HCT116 (cell line): Measurements from ENCODE around the gene TTBK1. TPM values are rescaled to one million over a fixed set of nuclear protein-coding genes. Genes with fewer than 3 reads are reported as not detected.

Source experiments
- ATAC-seq: fragments of 200-7000 bp; cut with Tn5 transposase; 2 replicates; pipeline ENCODE4 v1.9.1; 2020; ENCODE audit warnings: mild to moderate bottlenecking, moderate library complexity
- BruUV-seq: library from RNA; stranded (reverse); fragments of 400-500 nt; replicated peaks from 2 replicates; lab custom pipeline; 2021; lab: Mats Ljungman, UMichigan
- CTCF ChIA-PET: fragments of 300-600 bp; sonication (Branson Sonifier 250); formaldehyde crosslinking; loops from one replicate; lab custom pipeline; 2021; ENCODE audit warnings: antibody characterized with exemption; lab: Charles Lee
- POLR2A ChIA-PET: fragments of 300-600, 350-600 bp; sonication (Branson Sonifier 250); formaldehyde crosslinking; loops from one replicate; lab custom pipeline; 2021; ENCODE audit warnings: antibody characterized with exemption; lab: Charles Lee
- RAD21 ChIA-PET, 2 experiments: fragments of 300-600 bp; sonication (Branson Sonifier 250); formaldehyde crosslinking; loops; one replicate each; lab custom pipeline; 2023; ENCODE audit warnings: low total read pairs in 2 of 2; ENCODE audit not compliant: uncharacterized antibody in 2 of 2, unreplicated experiment in 2 of 2, low non-redundant PET in 1 of 2; lab: Charles Lee
- DNase-seq: peaks from one replicate; pipeline ENCODE4 v3.0.0-alpha.2; 2010; ENCODE audit warnings: low read depth, low spot score
- H2AFZ ChIP-seq: fragments of 200-600 bp; shearing (Covaris generic), sonication (generic); 2 replicates; pipeline ENCODE4 v1.6.1; 2017; ENCODE audit warnings: low read depth, mixed run types, mixed read lengths, antibody characterized with exemption, low read length; ENCODE audit not compliant: poor library complexity, severe bottlenecking
- H3K27ac ChIP-seq: 2 replicates; pipeline ENCODE4 v1.5.1; 2012; ENCODE audit warnings: low read depth, low read length
- H3K27me3 ChIP-seq: fragments of 200-600 bp; sonication (generic); 2 replicates; pipeline ENCODE4 v1.6.1; 2016; ENCODE audit warnings: mixed run types, low read length, mixed read lengths; ENCODE audit not compliant: insufficient read depth
- H3K36me3 ChIP-seq, 2 experiments: fragments of 200-500 bp in 1 of 2; fragments of 200-600 bp in 1 of 2; sonication (Bioruptor generic) in 1 of 2; sonication (generic) in 1 of 2; 2 replicates each; pipeline versions ENCODE4 v1.5.1 to v1.6.1; 2014 to 2016; ENCODE audit warnings: low read length in 2 of 2, inconsistent platforms in 1 of 2, mixed read lengths in 1 of 2, mixed run types in 1 of 2; ENCODE audit not compliant: insufficient read depth in 2 of 2, control insufficient read depth in 1 of 2
- H3K4me1 ChIP-seq, 2 experiments: fragments of 200-600 bp in 1 of 2; sonication (generic) in 1 of 2; 2 replicates each; pipeline versions ENCODE4 v1.5.1 to v1.6.1; 2012 to 2017; ENCODE audit warnings: low read length in 2 of 2, inconsistent platforms in 1 of 2, mild to moderate bottlenecking in 1 of 2, mixed read lengths in 1 of 2, mixed run types in 1 of 2, moderate library complexity in 1 of 2; ENCODE audit not compliant: insufficient read depth in 2 of 2, control insufficient read depth in 1 of 2
- H3K4me2 ChIP-seq: fragments of 200-600 bp; sonication (generic); 2 replicates; pipeline ENCODE4 v1.6.1; 2017; ENCODE audit warnings: mixed run types, low read length, mixed read lengths
- H3K4me3 ChIP-seq, 2 experiments: fragments of 200-600 bp in 1 of 2; sonication (generic) in 1 of 2; replicated peaks in 1 of 2; 2 replicates each; pipeline ENCODE4 v1.5.1; 2011 to 2016; ENCODE audit warnings: low read length in 2 of 2, control low read depth in 1 of 2, low read depth in 1 of 2, mild to moderate bottlenecking in 1 of 2, mixed read lengths in 1 of 2, mixed run types in 1 of 2
- H3K79me2 ChIP-seq: fragments of 200-600 bp; sonication (generic); 2 replicates; pipeline ENCODE4 v1.6.1; 2017; ENCODE audit warnings: mild to moderate bottlenecking, mixed run types, low read length, moderate library complexity, mixed read lengths; ENCODE audit not compliant: insufficient read depth
- H3K9ac ChIP-seq: fragments of 200-600 bp; sonication (generic); 2 replicates; pipeline ENCODE4 v1.6.1; 2016; ENCODE audit warnings: low read length, mixed read lengths
- H3K9me2 ChIP-seq: fragments of 200-600 bp; sonication (generic), shearing (Covaris generic); 2 replicates; pipeline ENCODE4 v1.6.1; 2017; ENCODE audit warnings: mixed run types, mild to moderate bottlenecking, moderate library complexity; ENCODE audit not compliant: insufficient read depth
- H3K9me3 ChIP-seq, 2 experiments: fragments of 200-500 bp in 1 of 2; fragments of 200-600 bp in 1 of 2; sonication (Bioruptor generic) in 1 of 2; sonication (generic) in 1 of 2; 2 replicates each; pipeline ENCODE4 v1.6.1; 2014 to 2017; ENCODE audit warnings: low read length in 2 of 2, mixed read lengths in 2 of 2, inconsistent platforms in 1 of 2, low read depth in 1 of 2, mild to moderate bottlenecking in 1 of 2, mixed run types in 1 of 2, moderate library complexity in 1 of 2; ENCODE audit not compliant: control insufficient read depth in 1 of 2, insufficient read depth in 1 of 2
- H4K20me1 ChIP-seq: fragments of 200-600 bp; sonication (generic), shearing (Covaris generic); 2 replicates; pipeline ENCODE4 v1.6.1; 2017; ENCODE audit warnings: mixed run types, mild to moderate bottlenecking, moderate library complexity; ENCODE audit not compliant: insufficient read depth
- CBX3 ChIP-seq: IDR thresholded peaks from 2 replicates; pipeline ENCODE4 v1.6.1; 2012; ENCODE audit warnings: low read depth
- CEBPB ChIP-seq: IDR thresholded peaks from 2 replicates; pipeline ENCODE4 v1.6.1; 2012; ENCODE audit warnings: low read depth
- EGR1 ChIP-seq: IDR thresholded peaks from 2 replicates; pipeline ENCODE4 v1.6.1; 2012; ENCODE audit warnings: low read depth
- EZH2 ChIP-seq: fragments of 200-600 bp; sonication (generic); IDR thresholded peaks from 2 replicates; pipeline ENCODE4 v1.6.1; 2017; ENCODE audit warnings: antibody characterized with exemption, mixed run types
- EZH2phosphoT487 ChIP-seq: fragments of 200-600 bp; IDR thresholded peaks from 2 replicates; pipeline ENCODE4 v1.6.1; 2018; ENCODE audit warnings: antibody characterized with exemption, borderline replicate concordance
- POLR2A ChIP-seq: IDR thresholded peaks from 2 replicates; pipeline ENCODE4 v1.7.0; 2011; ENCODE audit warnings: borderline replicate concordance; ENCODE audit not compliant: insufficient read depth, insufficient read length; ENCODE audit errors: extremely low read depth
- POLR2AphosphoS5 ChIP-seq: IDR thresholded peaks from 2 replicates; pipeline ENCODE4 v1.6.1; 2011; ENCODE audit warnings: mild to moderate bottlenecking, low read depth, low read length, moderate library complexity
- RAD21 ChIP-seq: IDR thresholded peaks from 2 replicates; pipeline ENCODE4 v1.6.1; 2012; ENCODE audit warnings: low read depth, mild to moderate bottlenecking
- REST ChIP-seq: IDR thresholded peaks from 2 replicates; pipeline ENCODE4 v1.6.1; 2012; ENCODE audit warnings: low read depth
- SIN3A ChIP-seq: IDR thresholded peaks from 2 replicates; pipeline ENCODE4 v1.6.1; 2012; ENCODE audit warnings: low read depth
- TCF7L2 ChIP-seq: IDR thresholded peaks from 2 replicates; pipeline ENCODE4 v1.7.0; 2011; ENCODE audit warnings: borderline replicate concordance, inconsistent platforms; ENCODE audit not compliant: insufficient read depth, insufficient read length; ENCODE audit errors: extremely low read depth
- YY1 ChIP-seq: IDR thresholded peaks from 2 replicates; pipeline ENCODE4 v1.6.1; 2011; ENCODE audit warnings: low read length, low read depth, moderate library complexity, mild to moderate bottlenecking; ENCODE audit not compliant: insufficient replicate concordance; ENCODE audit errors: extremely low read depth
- ZNF274 ChIP-seq: fragments of 200-500 bp; sonication (Bioruptor generic); IDR thresholded peaks from 2 replicates; pipeline ENCODE4 v1.6.1; 2014; ENCODE audit warnings: mild to moderate bottlenecking, low read depth, low read length, inconsistent platforms
- intact Hi-C: fragments of 100-400 bp; cut with micrococcal nuclease; formaldehyde crosslinking; loops from 2 replicates; pipeline ENCODE4 v1.10.0; 2022
- total RNA-seq: library from RNA; stranded (reverse); gene quantifications from one replicate; pipeline ENCODE4 v1.2.1, GENCODE V29; 2021; ENCODE audit not compliant: unreplicated experiment
- TF ChIP-seq, protein P1 (sequence below), 3 experiments: fragments of 200-600 bp in 1 of 3; sonication (generic) in 1 of 3; IDR thresholded peaks in 2 of 3; conservative IDR thresholded peaks in 1 of 3; 2 replicates each; pipeline ENCODE4 v1.5.1; 2012 to 2017; ENCODE audit warnings: low read depth in 2 of 3, low read length in 2 of 3, antibody characterized with exemption in 1 of 3, borderline replicate concordance in 1 of 3, control low read depth in 1 of 3, mild to moderate bottlenecking in 1 of 3, mixed read lengths in 1 of 3, mixed run types in 1 of 3, moderate library complexity in 1 of 3; ENCODE audit not compliant: insufficient read depth in 1 of 3
- TF ChIP-seq, protein P2 (sequence below): IDR thresholded peaks from 2 replicates; pipeline ENCODE4 v1.6.1; 2012

The TTBK1 gene
- total RNA-seq, 1 experiment from 2014 or later, result not detected

- TF ChIP-seq, protein P1, sequence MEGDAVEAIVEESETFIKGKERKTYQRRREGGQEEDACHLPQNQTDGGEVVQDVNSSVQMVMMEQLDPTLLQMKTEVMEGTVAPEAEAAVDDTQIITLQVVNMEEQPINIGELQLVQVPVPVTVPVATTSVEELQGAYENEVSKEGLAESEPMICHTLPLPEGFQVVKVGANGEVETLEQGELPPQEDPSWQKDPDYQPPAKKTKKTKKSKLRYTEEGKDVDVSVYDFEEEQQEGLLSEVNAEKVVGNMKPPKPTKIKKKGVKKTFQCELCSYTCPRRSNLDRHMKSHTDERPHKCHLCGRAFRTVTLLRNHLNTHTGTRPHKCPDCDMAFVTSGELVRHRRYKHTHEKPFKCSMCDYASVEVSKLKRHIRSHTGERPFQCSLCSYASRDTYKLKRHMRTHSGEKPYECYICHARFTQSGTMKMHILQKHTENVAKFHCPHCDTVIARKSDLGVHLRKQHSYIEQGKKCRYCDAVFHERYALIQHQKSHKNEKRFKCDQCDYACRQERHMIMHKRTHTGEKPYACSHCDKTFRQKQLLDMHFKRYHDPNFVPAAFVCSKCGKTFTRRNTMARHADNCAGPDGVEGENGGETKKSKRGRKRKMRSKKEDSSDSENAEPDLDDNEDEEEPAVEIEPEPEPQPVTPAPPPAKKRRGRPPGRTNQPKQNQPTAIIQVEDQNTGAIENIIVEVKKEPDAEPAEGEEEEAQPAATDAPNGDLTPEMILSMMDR (IDR thresholded peaks at IDR 0.05 in 2 of 3, conservative IDR thresholded peaks at IDR 0.05 in 1 of 3; ENCODE audit: borderline replicate concordance in 1 of 3, insufficient read depth in 1 of 3, low read depth in 2 of 3, low read length in 2 of 3), result no peak
- no peak for TF ChIP-seq SIN3A
Measured at GRCh38 chr6:43304882-43305281, 61.6 kb downstream of the TTBK1 start (continued).

- Histone ChIP-seq H3K79me2 (no peaks in the 10 kb centered on the region), H3K27me3 (no peaks in the 10 kb centered on the region), H3K4me1 (peaks cover 2 to 8% of the 10 kb centered on the region in 2 experiments; a peak in 3 of 4 replicates), H3K27ac (no peak overlapping the region), H3K9me2 (no peaks in the 10 kb centered on the region), H4K20me1 (no peaks in the 10 kb centered on the region), H3K9me3 (no peaks in the 10 kb centered on the region), H3K36me3 (no peaks in the 10 kb centered on the region), H3K9ac (no peak overlapping the region), H3K4me2 (no peak overlapping the region), H3K4me3 (no peak overlapping the region), H2AFZ (no peak overlapping the region)
- POLR2A ChIA-PET, result no interaction called here
- no peak for ATAC-seq
- RAD21 ChIA-PET, result no interaction called here
- intact Hi-C loops, result no loop called here
- CTCF ChIA-PET, result no interaction called here
- BruUV-seq, result no TSS peak
- TF ChIP-seq ZNF274 (no peak), CBX3 (no peak), EGR1 (no peak), RAD21 (no peak), REST (no peak), EZH2phosphoT487 (no peak), TCF7L2 (no peak), YY1 (no peak), POLR2AphosphoS5 (no peak), EZH2 (no peak), POLR2A (no peak), CEBPB (no peak)
- TF ChIP-seq, protein P2, sequence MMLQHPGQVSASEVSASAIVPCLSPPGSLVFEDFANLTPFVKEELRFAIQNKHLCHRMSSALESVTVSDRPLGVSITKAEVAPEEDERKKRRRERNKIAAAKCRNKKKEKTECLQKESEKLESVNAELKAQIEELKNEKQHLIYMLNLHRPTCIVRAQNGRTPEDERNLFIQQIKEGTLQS, result no peak
- TF ChIP-seq, protein P1 (IDR thresholded peaks at IDR 0.05 in 2 of 3, conservative IDR thresholded peaks at IDR 0.05 in 1 of 3; ENCODE audit: borderline replicate concordance in 1 of 3, insufficient read depth in 1 of 3, low read depth in 2 of 3, low read length in 2 of 3), result no peak
- no peak for DNase-seq
Measured at GRCh38 chr6:43306086-43306485, 62.8 kb downstream of the TTBK1 start.
